NCI-H526 (cell line): ENCODE measurements around the gene ZMYM2.

Source experiments
- DNase-seq, 2 experiments: peaks; one replicate each; lab custom pipeline; 2025; lab: John Stamatoyannopoulos, UW

Gene ZMYM2

DNA sequence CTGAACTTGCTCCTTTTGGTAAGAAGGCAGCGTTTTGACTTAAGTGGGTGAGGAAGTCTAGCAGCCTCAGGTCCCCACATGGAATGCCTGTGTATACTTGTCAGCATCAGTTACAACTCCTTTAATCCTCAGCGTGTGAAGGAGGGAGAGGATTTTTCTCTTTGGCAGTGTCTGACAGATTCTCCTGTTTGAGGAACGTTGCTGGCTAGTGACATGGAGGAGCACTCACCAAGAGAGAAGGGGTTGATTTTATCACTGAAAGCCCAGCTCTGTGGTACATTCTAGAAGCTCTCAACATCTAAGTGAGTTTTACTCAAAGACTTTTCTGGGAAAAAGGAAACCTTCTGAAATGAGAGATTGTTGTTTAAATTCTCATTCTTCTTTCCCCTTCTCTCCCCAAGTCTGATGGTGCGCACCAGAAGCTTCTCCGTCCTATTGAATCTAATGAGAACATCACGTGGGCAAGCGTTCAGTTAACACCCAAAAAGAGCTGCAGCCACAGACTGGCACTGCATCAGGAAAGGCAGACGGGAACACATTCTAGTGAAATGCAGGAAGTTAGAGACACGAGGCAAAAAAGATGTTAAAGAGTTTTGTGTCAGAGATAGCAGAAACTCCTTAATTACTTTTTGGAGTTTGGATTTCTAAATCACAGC is 144.1 kb downstream of the ZMYM2 start:
- no peak for DNase-seq

DNA sequence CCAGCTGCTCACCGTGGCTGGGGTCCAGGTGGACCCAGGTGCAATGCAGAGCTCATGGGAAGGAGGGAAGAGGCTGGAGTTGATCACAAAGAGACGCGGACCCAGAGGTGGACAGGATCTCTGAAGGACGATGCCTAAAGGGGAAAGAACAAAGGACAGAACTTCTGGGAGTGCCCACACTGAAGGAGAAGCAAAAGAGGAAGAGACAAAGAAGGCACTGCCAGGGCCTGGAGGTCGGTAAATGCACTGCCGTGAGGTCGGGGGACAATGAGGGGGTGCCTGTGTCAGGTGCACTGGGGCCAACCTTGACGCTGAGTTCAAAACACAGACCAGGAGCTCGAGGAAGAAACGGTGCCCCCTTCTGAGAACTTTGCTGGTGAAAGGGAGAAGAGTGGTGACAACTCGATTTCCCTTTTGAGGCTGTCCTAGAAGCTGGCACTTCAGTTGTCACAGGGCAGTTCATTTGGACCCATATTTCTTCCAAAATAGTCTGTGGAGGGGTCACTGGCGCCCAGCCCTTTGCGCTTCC is 146.7 kb downstream of the ZMYM2 start:
- DNase-seq, result no peak

DNA sequence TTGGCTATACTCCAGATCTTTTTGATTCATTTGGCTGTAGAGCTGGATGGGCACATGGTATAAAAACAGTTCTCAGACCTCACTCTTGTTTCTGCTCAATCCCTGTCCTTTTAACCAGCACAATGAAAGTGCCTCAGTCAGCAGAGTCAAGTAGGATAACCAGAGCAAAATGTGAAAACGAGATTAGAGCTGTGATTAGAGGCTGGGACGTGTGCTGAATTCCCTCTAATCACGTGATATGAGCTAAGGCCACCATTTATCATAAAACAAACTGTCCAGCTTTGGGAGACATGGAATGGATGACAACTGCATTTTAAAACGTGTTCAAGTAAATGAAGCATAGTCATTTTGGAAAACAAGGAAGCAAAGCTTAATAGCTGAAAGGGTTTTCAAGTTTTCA is 148.2 kb downstream of the ZMYM2 start:
- no peak for DNase-seq

DNA sequence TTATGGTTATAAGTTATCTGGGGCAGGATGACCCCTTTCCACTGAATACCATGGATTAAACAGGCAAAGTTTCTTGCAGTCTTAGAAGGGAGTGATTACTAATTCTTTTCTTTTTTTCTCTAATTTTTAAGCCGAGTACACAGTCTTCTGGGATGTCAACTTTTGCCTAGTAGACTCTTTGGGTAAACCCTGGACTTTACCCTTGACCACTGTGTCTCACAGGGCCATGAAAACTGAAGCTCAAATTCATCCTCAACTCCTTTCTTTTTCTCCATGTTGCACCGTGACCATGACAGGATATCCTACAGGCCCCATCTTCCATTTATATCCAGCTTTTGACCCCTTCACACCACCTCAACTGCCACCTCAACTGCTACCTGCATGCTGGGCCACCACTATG is 150.5 kb downstream of the ZMYM2 start:
- no peak for DNase-seq

DNA sequence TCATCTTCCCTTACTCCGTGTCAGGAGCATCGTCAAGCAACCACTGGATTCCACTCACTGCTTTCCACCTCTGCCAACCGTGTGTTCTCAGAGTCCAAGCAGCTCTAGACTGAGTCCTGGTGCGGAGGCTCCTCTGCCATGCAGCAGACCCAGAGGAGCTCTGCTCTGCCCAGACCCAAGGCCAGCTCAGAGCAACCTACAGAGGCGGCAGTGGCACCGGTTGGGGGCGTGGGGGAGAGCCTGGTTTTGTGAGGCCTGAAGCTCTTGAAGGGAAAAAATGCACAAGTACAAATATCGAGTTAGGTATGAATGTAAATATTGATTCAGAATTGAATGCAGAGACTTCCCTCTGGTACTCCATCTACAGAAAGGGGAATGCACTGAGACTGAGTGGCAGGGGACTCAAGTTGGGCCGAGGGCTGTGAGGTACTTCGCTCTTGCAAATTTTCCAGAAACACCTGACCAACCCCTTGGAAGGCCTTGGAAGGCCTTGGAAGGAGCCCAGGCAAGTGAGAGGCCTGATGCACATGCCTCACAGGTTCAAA is 155.6 kb downstream of the ZMYM2 start:
- DNase-seq, result no peak

DNA sequence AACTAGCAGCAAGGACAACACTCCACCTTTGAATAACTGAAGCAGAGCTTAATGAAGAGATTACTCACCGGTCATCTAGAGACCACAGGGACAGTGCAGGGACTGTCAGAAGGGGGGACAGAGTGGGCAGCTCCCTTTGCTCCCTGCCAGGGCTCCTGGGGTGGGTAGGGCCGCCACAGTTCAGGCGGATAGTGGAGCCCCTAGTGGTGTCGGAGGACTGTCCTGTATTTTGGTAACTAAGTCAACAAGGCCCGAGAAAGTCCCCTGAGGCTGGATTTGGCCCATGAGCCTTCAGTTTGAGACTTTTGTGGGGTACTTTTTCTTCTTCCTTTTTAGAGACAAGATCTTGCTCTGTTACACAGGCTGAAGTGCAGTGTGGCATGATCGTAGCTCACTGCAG is 157.7 kb downstream of the ZMYM2 start:
- DNase-seq, result no peak

DNA sequence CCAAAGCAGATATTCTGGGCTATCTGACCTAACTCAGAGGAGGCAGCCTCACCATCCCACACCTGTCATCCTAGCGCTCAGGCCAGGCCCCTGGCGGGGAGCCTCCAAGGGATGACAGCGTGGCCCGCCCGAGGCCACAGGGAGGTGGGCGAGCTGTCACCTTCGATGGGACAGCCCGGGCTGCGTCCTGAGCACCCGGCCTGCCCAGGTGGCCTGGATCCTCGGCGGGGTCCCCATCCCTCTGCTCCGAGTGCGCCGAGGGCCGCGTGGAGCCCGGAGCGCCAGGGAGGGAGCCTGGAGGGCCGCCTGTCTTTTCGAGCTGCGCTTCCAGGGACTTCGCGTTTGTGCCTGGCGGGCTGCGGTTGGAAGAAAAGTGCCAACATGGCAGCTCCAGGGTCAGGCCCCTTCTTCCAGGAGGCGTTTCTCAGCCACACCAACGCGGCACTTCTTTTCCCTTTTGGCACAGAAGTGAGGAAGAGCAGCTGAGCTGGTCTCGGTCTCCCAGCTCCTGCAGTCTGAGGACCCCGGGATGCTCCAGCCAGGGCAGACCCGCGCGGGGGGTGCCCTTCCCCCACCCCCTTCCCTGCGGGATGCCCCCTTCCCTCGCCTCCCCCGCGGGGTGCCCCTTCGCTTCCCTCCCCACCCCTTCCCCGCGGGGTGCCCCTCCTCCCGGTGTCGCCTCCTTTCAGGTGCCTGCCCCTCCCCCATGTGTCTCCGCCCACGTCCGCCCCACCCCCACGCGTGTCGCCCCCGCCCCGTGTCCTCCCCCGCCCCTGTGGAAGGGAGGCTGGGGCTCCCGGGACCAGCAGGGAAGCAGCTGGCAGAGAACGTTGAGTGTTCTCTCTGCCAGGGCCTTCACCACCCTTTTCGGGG is 160.0 kb downstream of the ZMYM2 start:
- DNase-seq, result peak in 1 of 2 experiments; percentile 39

DNA sequence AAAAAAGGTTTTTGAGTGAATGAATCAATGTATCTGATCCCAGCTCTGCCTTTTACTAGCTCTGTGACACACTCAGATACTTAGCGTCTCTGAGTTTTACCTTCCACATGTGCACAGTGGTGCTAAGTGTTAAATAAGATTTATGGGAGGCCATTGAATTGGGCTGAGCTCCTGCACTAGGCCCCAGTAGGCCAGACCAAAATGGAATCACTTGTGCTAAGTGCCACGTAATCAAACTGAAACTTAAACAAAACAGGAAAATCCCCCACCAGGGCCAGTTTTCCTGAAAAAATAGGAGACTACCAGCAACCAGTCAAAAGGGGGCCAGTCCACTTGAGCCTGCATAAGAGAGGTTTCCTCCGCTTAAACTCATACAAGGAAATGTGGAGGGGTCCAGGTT is 161.4 kb downstream of the ZMYM2 start:
- DNase-seq, result no peak

DNA sequence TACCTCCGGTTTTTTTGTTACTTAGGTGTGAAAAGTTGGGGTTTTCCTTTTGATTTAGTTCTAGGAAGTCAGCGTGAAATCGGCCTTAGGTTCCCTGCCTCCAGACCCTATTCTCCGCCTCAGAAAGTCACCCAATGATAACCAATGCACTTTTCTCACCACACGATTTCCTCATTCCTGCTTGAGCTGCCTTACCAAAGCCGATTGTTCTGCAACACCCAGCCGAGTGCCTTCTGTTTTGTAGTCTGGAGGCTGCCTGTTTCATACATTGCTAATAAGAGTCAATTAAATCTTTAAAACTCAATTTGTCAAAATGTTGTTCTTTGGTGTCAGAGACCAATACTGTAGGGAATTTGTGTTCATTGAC is 162.6 kb downstream of the ZMYM2 start:
- DNase-seq, result no peak

DNA sequence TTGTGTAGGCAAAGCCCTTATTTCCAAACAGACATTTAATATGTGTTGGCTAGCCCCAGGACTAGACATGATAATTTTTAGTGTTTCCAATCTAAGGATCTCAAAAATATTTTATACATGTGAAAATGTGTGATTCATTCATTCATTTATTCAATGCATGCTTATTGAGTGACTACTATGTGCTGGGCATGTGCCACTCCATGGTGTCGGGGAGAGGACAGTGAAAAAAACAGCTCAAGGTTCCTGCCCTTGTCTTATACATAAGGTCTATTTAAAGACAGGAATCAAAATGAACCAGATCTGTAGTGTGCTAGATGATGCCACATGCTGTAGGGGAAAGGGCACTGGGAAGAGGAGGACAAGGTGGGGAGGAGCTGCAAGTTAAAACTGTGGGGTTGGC is 165.8 kb downstream of the ZMYM2 start:
- no peak for DNase-seq

DNA sequence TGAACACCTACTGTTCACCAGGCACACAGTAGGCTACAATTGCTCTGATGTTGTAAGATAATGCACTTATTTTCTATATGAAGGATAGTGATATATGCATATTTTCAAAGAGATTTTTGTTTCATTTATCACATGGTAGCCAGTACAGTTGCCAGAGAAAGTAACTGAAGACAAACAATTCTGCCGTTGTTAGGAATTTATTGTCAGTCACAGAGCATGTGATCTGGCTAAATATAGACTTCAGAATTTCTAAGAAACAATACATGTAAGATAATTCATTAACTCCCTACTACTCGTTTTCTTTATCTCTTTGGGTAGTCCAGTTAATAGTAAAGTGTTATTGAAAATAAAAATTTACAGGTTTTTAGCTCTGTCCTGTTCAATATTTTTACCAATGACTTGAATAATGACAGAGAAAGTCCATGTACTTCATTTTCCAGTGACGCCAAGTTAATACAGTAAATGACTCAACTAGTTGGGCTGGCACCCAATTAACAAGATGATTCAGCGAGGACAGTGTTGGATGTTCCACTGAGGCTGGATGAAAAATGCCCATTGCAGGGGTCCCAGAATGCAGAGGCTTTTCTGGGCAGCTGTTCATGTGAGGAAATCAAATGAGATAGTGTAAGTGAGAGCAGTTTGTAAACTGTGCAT is 166.7 kb downstream of the ZMYM2 start:
- no peak for DNase-seq

DNA sequence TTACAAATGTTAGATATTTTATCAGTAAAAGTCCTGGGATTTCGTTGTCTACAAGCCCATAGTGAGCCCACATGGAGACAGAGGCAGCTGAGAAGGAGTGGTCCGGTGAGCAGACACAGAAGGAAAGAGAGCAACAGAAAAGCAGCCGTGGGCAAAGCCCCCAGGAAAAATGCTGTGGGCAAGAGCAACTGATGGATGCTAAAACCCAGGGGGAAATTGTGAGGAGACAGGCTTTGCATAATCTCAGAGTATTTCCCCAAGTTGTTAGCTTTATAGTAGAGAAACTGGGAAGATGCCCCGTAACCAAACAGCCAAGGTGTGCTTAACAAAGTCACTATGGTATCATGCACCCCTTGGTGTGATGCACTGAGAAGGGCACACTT is 167.2 kb downstream of the ZMYM2 start:
- DNase-seq, result no peak

DNA sequence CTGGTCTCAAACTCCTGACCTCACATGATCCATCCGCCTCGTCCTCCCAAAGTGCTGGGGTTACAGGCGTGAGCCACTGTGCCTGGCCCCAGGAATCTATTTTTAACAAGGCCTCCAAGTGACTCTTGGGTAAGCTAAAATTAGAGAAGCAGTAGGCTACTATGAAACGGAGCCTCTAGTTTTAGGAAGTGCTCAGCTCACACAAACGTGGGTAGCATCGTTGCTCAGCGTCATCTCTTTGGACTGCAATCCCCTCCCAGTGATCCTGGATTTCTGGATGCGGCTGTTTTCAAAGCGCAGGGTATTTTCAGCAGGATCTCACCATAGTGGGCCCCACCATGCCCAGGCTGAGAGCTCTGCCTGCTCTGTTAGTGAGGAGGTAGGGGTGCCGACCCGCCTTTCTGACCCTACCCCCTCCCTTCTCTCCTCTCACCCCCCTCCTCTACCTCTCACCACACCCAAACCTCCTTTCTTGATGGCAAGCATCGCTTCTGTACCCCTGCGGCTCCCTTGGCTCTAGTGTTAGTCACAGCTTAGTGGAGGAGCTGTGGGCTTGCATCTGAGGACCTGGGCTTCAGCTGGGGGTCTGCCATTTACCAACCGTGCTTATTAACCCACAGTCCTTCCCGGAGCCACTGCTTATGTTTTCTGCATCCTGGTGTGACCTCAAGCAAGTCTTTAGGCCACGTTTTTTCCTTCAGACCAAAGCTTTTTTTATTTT is 168.2 kb downstream of the ZMYM2 start:
- no peak for DNase-seq

DNA sequence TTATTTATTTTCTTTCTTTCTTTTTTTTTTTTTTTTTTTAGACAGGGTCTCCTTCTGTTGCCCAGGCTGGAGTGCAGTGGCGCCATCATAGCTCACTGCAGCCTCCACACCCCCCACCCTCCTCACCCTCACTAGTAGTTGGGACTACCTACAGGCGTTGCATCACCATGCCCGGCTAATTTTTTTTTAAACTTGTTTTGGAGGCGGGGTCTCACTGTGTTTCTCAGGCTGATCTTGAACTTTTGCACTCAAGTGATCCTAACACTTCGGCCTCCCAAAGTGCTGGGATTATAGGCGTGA is 168.7 kb downstream of the ZMYM2 start:
- no peak for DNase-seq

DNA sequence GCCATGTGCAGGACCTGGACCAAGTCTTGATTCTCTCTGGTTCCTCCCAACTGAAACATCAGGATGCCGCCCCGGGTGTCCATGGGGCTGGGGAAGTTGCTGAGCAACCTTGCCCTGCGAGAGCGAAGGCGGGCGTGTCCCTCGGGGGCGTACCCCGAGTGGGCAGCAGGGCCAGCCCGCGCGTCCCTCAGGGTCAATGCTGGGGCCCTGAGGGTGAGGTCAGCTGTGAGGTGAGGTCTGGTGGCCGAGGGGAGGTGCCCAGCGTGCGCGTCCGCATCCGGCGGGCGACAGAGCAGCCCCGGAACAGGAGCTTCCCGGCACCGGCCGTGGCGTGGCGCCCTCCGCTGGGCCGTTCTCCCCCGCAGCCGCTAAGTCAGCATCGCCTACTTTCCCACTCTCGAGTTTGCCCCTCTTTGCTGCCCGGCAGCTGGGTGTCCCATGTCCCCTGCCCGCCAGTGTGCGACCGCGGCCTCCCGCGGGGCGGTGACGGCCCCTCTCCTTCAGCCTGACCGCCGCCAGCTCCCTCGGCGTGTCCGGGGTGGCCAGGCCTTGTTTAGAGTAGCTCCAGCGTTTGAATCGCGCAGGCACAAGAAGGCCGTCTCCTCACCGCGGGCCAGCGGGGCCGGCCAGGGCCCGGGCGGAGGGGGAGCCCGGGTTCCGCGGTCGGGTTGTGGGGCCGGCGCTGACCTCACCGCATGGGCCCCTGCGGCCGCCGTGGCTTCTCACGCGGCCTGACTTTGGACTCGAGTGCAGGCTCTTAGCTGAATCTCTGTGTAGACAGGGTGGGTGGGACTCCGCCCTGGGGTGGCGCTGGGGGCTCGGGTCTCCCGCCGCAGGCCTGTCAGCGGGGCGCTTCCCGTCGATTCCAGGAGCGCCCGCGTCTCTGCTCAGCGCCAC is 169.3 kb downstream of the ZMYM2 start:
- DNase-seq, result peak; percentile 9 to 85

DNA sequence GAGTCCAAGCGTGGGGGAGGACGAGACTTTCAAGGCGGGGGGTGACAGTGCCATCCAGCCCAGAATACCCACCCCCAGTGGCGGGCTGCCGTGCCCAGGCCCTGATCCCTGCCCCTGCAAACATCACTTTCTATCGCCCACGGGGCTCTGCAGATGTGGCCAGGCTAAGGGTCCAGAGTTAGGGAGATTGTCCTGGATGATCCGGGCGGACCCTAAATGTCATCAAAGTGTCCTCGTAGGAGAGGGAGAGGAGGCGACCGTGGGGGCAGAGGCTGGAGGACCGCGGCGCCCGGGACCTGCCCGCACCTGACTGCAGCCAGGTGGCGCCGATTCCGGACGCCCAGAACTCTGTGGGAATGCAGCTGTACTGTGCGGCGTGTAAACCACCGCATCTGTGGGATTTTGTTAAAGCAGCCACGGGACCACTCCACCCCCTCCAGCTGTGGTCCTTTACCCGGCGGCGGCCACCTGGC is 170.0 kb downstream of the ZMYM2 start:
- DNase-seq, result peak in 1 of 2 experiments; percentile 60

DNA sequence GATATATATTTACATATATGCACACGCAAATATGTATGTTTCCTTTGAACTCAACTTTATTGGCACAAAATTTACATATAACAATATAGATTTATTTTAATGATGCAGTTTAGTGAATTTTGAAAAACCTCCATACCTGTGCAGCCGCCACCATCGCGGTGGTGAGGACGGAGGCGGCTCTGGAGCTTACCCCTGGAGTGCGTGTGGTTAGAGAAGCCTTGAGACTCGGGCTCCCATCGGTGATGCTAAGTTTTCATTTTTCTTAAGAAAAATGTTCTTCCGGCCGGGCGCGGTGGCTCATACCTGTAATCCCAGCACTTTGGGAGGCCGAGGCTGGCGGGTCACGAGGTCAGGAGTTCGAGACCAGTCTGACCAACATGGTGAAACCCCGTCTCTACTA is 170.5 kb downstream of the ZMYM2 start:
- DNase-seq, result no peak

DNA sequence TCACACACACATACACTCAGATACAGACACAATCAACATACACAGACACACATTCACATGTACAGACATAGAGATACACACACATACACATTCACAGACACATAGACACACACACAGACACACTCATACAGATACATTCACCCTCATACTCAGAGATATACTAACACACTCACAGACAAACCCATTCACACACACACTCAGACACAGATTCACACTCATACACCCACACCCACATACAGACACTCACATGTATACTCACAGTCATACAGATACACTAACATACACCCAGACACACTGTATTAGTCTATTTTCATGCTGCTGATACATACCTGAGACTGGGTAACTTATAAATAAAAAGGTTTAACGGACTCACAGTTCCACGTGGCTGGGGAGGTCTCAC is 171.5 kb downstream of the ZMYM2 start:
- DNase-seq, result no peak

DNA sequence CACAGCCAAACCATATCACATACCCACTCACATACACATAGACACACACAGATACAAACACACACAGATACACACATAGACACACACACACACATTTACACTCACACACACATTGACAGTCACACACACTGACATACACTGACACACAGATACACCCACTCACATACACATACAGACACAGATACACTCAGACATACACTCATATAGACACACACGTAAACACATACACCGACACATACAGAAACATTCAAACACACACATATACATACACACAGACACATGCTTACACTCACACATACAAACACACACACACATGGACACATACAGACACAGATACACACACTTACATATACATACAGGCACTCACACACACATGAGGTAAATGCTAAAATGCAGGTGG is 172.1 kb downstream of the ZMYM2 start:
- no peak for DNase-seq

DNA sequence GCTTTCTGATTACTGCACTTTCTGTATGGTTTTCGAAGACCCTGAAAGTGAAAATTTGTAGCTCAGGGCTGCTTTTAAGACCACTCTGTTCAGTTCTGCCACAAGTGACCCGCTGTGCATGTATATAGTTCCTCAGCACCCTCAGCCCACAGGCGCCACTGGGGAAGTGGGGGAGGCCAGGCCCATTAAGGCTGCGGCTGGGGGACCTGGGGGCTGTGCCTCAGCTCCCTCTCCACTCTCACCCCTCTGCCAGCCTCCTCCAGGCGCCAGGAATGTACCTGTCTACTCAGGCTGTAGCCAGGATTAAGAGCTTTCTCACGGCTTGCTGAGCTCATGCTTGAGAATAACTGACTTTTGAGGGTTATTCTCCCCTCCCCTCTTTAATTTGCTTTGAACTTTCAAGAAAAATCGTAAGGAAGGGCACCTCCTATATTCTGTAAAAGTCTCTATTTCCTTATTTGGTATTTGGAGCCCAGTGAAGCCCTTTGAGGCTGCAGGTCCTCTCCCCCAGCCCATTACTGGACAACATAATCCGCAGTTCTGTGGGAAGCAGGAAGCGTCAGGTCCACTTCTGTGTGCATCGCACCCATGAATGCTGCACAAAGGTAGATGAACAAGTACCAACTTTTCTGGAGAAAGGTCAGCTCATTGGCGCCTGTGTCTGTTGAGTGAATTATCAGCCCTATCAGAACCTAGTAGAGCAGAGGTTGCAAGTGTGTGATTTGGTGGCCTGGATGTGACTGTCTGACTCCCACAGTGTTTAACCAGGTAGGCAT is 172.7 kb downstream of the ZMYM2 start:
- no peak for DNase-seq
